ENCODE data around the gene DDX17.

DNA sequence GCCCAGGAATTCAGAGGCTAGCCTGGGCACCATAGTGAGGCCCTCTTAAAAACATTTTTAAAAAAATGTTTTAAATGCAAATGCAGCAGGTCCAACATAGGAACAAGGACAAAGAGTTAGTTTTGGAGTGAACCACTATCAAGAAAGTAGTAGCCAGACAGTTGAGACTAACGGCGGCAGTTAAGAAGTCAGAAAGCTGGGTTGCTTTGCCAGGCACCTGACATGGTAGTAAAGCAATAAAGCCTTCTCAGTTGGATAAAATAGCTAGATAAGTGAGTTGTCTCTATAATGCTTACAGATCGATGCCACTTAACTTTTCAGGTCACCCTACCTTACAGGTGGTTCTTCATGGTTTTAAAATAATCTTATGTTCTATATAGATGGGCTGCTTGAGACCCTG, 16.9 kb upstream of the DDX17 start:
- TF ChIP-seq, protein P1, sequence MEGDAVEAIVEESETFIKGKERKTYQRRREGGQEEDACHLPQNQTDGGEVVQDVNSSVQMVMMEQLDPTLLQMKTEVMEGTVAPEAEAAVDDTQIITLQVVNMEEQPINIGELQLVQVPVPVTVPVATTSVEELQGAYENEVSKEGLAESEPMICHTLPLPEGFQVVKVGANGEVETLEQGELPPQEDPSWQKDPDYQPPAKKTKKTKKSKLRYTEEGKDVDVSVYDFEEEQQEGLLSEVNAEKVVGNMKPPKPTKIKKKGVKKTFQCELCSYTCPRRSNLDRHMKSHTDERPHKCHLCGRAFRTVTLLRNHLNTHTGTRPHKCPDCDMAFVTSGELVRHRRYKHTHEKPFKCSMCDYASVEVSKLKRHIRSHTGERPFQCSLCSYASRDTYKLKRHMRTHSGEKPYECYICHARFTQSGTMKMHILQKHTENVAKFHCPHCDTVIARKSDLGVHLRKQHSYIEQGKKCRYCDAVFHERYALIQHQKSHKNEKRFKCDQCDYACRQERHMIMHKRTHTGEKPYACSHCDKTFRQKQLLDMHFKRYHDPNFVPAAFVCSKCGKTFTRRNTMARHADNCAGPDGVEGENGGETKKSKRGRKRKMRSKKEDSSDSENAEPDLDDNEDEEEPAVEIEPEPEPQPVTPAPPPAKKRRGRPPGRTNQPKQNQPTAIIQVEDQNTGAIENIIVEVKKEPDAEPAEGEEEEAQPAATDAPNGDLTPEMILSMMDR (IDR thresholded peaks at IDR 0.05 in 4 of 5, conservative IDR thresholded peaks at IDR 0.05 in 1 of 5): no peak
- no peak for TF ChIP-seq POLR2A (IDR thresholded peaks at IDR 0.05)

All from gastrocnemius medialis (tissue), 4 donors.